ENCODE data around the gene MKLN1. TPM values are rescaled to one million over a fixed set of nuclear protein-coding genes. Genes with fewer than 3 reads are reported as not detected.

MKLN1 gene
- total RNA-seq, 1 experiment from 2014 or later = 61.1 TPM

- TF ChIP-seq EZH2 (IDR thresholded peaks at IDR 0.05; ENCODE audit: low read depth) = no peak
- TF ChIP-seq CTCF (conservative IDR thresholded peaks at IDR 0.05) = no peak
- no peak overlapping the region for H3K4me3 ChIP-seq
- H3K27me3 ChIP-seq (ENCODE audit: insufficient read depth, low read depth) = no peaks in the 10 kb centered on the region
- H3K79me2 ChIP-seq (ENCODE audit: low read depth) = no peaks in the 10 kb centered on the region
- H3K4me1 ChIP-seq (replicated peaks; ENCODE audit: insufficient read depth) = no peaks in the 10 kb centered on the region
- no peak overlapping the region for H3K4me2 ChIP-seq
- H3K9me2 ChIP-seq (ENCODE audit: insufficient read depth) = no peaks in the 10 kb centered on the region
- ChIA-PET POLR2A (ENCODE audit: unreplicated experiment) (no interaction called here), CTCF (interaction anchor here (0.6 to 0.8 kb wide), 2 partner anchors 46 to 171 kb away, joined by 6 to 9 read pairs; no protein-coding TSS in a partner anchor)
- no peak for DNase-seq
- peaks cover 25% of the 10 kb centered on the region for H3F3A ChIP-seq (ENCODE audit: insufficient read depth, low read depth)
- no peaks in the 10 kb centered on the region for H3K9me3 ChIP-seq (ENCODE audit: insufficient read depth, low read depth)
- 0 out of 2 replicates have a peak, but pooled peaks cover 33% of the 10 kb centered on the region for H3K36me3 ChIP-seq (ENCODE audit: low read depth)
- H3K27ac ChIP-seq = no peak overlapping the region
- no peak overlapping the region for H2AFZ ChIP-seq
- no peaks in the 10 kb centered on the region; the same call in 1 of the 2 replicates for H4K20me1 ChIP-seq (ENCODE audit: insufficient read depth)
- no TSS peak for BruUV-seq (replicated peaks)
- intact Hi-C loops (cut with micrococcal nuclease; ENCODE audit: unreplicated experiment) = no loop called here
Measured at GRCh38 chr7:131493081-131493480, 165.4 kb downstream of the MKLN1 start.

- Histone ChIP-seq H2AFZ (no peak overlapping the region), H3K79me2 (ENCODE audit: low read depth) (no peaks in the 10 kb centered on the region)
- BruUV-seq (replicated peaks) = no TSS peak
Measured at GRCh38 chr7:131493581-131493980, 165.9 kb downstream of the MKLN1 start.

GRCh38 chr7:131494182-131494581, 166.5 kb downstream of the MKLN1 start:
- Histone ChIP-seq H3K4me2 (no peak overlapping the region), H3K9me2 (ENCODE audit: insufficient read depth) (no peaks in the 10 kb centered on the region), H3K79me2 (ENCODE audit: low read depth) (no peaks in the 10 kb centered on the region), H3K9me3 (ENCODE audit: insufficient read depth, low read depth) (no peaks in the 10 kb centered on the region), H3K27me3 (ENCODE audit: insufficient read depth, low read depth) (no peaks in the 10 kb centered on the region), H3K27ac (no peak overlapping the region), H3K4me3 (no peak overlapping the region), H3F3A (ENCODE audit: insufficient read depth, low read depth) (peaks cover 32% of the 10 kb centered on the region), H2AFZ (no peak overlapping the region), H4K20me1 (ENCODE audit: insufficient read depth) (peaks cover 3% of the 10 kb centered on the region; the same call in 1 of the 2 replicates), H3K36me3 (ENCODE audit: low read depth) (peaks cover 32% of the 10 kb centered on the region; the same call in 1 of the 2 replicates), H3K4me1 (replicated peaks; ENCODE audit: insufficient read depth) (no peaks in the 10 kb centered on the region)
- intact Hi-C loops (cut with micrococcal nuclease; ENCODE audit: unreplicated experiment) = no loop called here
- CTCF ChIA-PET = no interaction called here
- BruUV-seq (replicated peaks) = no TSS peak
- no peak for DNase-seq
- POLR2A ChIA-PET (ENCODE audit: unreplicated experiment) = no interaction called here
- TF ChIP-seq EZH2 (IDR thresholded peaks at IDR 0.05; ENCODE audit: low read depth) (no peak), CTCF (conservative IDR thresholded peaks at IDR 0.05) (no peak)

More at GRCh38 chr7:131493581-131493980, 165.9 kb downstream of the MKLN1 start:
- peaks cover 29% of the 10 kb centered on the region for H3F3A ChIP-seq (ENCODE audit: insufficient read depth, low read depth)
- intact Hi-C loops (cut with micrococcal nuclease; ENCODE audit: unreplicated experiment) = no loop called here
- no peaks in the 10 kb centered on the region for H3K9me3 ChIP-seq (ENCODE audit: insufficient read depth, low read depth)
- ChIA-PET POLR2A (ENCODE audit: unreplicated experiment) (no interaction called here), CTCF (interaction anchor here (0.8 kb wide), 1 partner anchor 170 kb away, joined by 9 read pairs; no protein-coding TSS in a partner anchor)
- no peaks in the 10 kb centered on the region for H3K4me1 ChIP-seq (replicated peaks; ENCODE audit: insufficient read depth)
- DNase-seq = no peak
- peaks cover 1% of the 10 kb centered on the region; the same call in 1 of the 2 replicates for H4K20me1 ChIP-seq (ENCODE audit: insufficient read depth)
- H3K36me3 ChIP-seq (ENCODE audit: low read depth) = 0 out of 2 replicates have a peak, but pooled peaks cover 32% of the 10 kb centered on the region
- no peak overlapping the region for H3K4me2 ChIP-seq
- H3K4me3 ChIP-seq = no peak overlapping the region
- TF ChIP-seq CTCF (conservative IDR thresholded peaks at IDR 0.05) (no peak), EZH2 (IDR thresholded peaks at IDR 0.05; ENCODE audit: low read depth) (no peak)
- H3K27me3 ChIP-seq (ENCODE audit: insufficient read depth, low read depth) = no peaks in the 10 kb centered on the region
- no peak overlapping the region for H3K27ac ChIP-seq
- no peaks in the 10 kb centered on the region for H3K9me2 ChIP-seq (ENCODE audit: insufficient read depth)
